Keratinocyte (primary cell): Measurements from ENCODE around the gene NEK6. TPM values are rescaled to one million over a fixed set of nuclear protein-coding genes. Genes with fewer than 3 reads are reported as not detected.

Source experiments
- DNase-seq: peaks from one replicate; pipeline ENCODE4 v3.0.0-alpha.2; 2011; ENCODE audit warnings: low read depth, missing footprints, low spot score
- FAIRE-seq: peaks from 2 replicates; lab custom pipeline; 2011; peaks lifted over from hg19 to GRCh38; lab: Jason Lieb, UNC
- H2AFZ ChIP-seq: 2 replicates; pipeline ENCODE4 v1.6.0; 2012; ENCODE audit warnings: low read length, control low read depth, inconsistent platforms; ENCODE audit not compliant: control insufficient read depth
- H3K27ac ChIP-seq: 2 replicates; pipeline ENCODE4 v1.5.1; 2011; ENCODE audit warnings: low read length; ENCODE audit not compliant: control insufficient read depth, insufficient read depth
- H3K27me3 ChIP-seq: 3 replicates; pipeline ENCODE4 v1.6.0; 2011; ENCODE audit warnings: low read length; ENCODE audit not compliant: control insufficient read depth, insufficient read depth; ENCODE audit errors: extremely low read depth
- H3K36me3 ChIP-seq, 2 experiments: 2 replicates in 1 of 2; 3 replicates in 1 of 2; pipeline ENCODE4 v1.5.1; 2011; ENCODE audit warnings: low read length in 2 of 2, mild to moderate bottlenecking in 1 of 2; ENCODE audit not compliant: control insufficient read depth in 2 of 2, insufficient read depth in 2 of 2; ENCODE audit errors: extremely low read depth in 1 of 2
- H3K4me1 ChIP-seq: 3 replicates; pipeline ENCODE4 v1.5.1; 2011; ENCODE audit warnings: low read length; ENCODE audit not compliant: control insufficient read depth, insufficient read depth; ENCODE audit errors: extremely low read depth
- H3K4me2 ChIP-seq: 3 replicates; pipeline ENCODE4 v1.6.0; 2011; ENCODE audit warnings: low read depth, low read length; ENCODE audit not compliant: control insufficient read depth, insufficient read depth; ENCODE audit errors: extremely low read depth
- H3K4me3 ChIP-seq, 3 experiments: fragments of 200-600 bp in 1 of 3; sonication (generic) in 1 of 3; 2 replicates in 2 of 3; 3 replicates in 1 of 3; pipeline ENCODE4 v1.5.1; 2011 to 2016; ENCODE audit warnings: low read length in 3 of 3, mild to moderate bottlenecking in 3 of 3, control low read depth in 2 of 3, inconsistent platforms in 1 of 3, low read depth in 1 of 3, mixed read lengths in 1 of 3, mixed run types in 1 of 3, moderate library complexity in 1 of 3; ENCODE audit not compliant: control insufficient read depth in 2 of 3, insufficient read depth in 2 of 3; ENCODE audit errors: extremely low read depth in 1 of 3
- H3K79me2 ChIP-seq: 2 replicates; pipeline ENCODE4 v1.6.0; 2012; ENCODE audit warnings: low read length; ENCODE audit not compliant: control insufficient read depth, insufficient read depth
- H3K9ac ChIP-seq: 3 replicates; pipeline ENCODE4 v1.6.0; 2011; ENCODE audit warnings: low read length; ENCODE audit not compliant: control insufficient read depth, insufficient read depth; ENCODE audit errors: extremely low read depth
- H3K9me1 ChIP-seq: 3 replicates; pipeline ENCODE4 v1.6.0; 2011; ENCODE audit warnings: low read length; ENCODE audit not compliant: control insufficient read depth, insufficient read depth; ENCODE audit errors: extremely low read depth
- H3K9me3 ChIP-seq: 2 replicates; pipeline ENCODE4 v1.5.1; 2012; ENCODE audit warnings: low read depth, low read length; ENCODE audit not compliant: control insufficient read depth
- H4K20me1 ChIP-seq: 3 replicates; pipeline ENCODE4 v1.6.0; 2011; ENCODE audit warnings: low read length; ENCODE audit not compliant: control insufficient read depth, insufficient read depth; ENCODE audit errors: extremely low read depth
- EZH2 ChIP-seq: IDR thresholded peaks from one replicate; pipeline ENCODE4 v1.6.1; 2012; ENCODE audit warnings: inconsistent platforms, mild to moderate bottlenecking, low read length, moderate library complexity
- dilution Hi-C: fragments of 300-500 bp; cut with MboI; formaldehyde crosslinking; loops from one replicate; pipeline ENCODE4 v1.7.0; 2020; ENCODE audit warnings: low sequenced_read_pairs; ENCODE audit not compliant: extremely low pct_ligation_motif_present
- polyA plus RNA-seq, 5 experiments: library from polyadenylated mRNA; depleted of rRNA in 3 of 5; stranded (reverse) in 3 of 5; stranded (forward) in 1 of 5; unstranded in 1 of 5; fragments of >200 nt; gene quantifications; 1 replicate in 1 of 5; 2 replicates in 3 of 5; 3 replicates in 1 of 5; pipeline versions ENCODE4 v1.2.1 to v1.2.3, GENCODE V29; 2011 to 2012; ENCODE audit warnings: missing spikeins in 2 of 5, low read depth in 1 of 5, low replicate concordance in 1 of 5
- TF ChIP-seq, protein P1 (sequence below), 3 experiments: IDR thresholded peaks in 1 of 3; conservative IDR thresholded peaks in 1 of 3; optimal IDR thresholded peaks in 1 of 3; 2 replicates in 2 of 3; 3 replicates in 1 of 3; pipeline versions ENCODE3 to v1.5.1; 2011; ENCODE audit warnings: low read length in 3 of 3, mild to moderate bottlenecking in 3 of 3, moderate library complexity in 2 of 3, control low read depth in 1 of 3, inconsistent platforms in 1 of 3; ENCODE audit not compliant: insufficient read depth in 2 of 3; ENCODE audit errors: extremely low read depth in 1 of 3

Gene NEK6
- polyA plus RNA-seq, 1 donor (not counting 4 experiments of a cell fraction or from before 2014, with no cell fraction given): 56.4 TPM

DNA sequence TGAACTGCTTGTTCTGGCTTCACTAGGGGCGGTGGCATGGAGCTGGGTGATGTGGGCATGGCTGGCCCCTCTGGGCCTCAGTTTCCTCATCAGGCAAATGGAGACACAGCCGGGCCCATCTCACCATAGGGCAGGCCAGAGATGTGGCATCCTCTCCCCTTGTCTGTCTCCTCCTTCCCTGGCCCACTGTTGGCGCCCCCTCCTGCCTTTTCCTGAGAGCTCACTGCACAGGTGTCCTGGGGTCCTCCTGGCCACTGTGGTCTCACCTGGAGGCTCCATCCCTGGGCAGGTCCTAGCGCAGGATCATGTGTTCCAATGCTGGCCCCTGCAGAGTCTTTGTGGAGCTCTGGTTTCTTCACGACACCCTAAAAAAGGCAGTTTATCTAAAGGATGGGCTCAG, 53.5 kb downstream of the NEK6 start:
- Histone ChIP-seq H4K20me1 (no peaks in the 10 kb centered on the region), H3K4me1 (peaks cover 22% of the 10 kb centered on the region), H3K4me2 (no peak overlapping the region), H3K36me3 (peaks cover 14 to 43% of the 10 kb centered on the region in 2 experiments), H3K9me1 (no peaks in the 10 kb centered on the region), H3K9ac (no peak overlapping the region), H2AFZ (no peak overlapping the region), H3K9me3 (no peaks in the 10 kb centered on the region), H3K4me3 (no peak overlapping the region), H3K27me3 (no peaks in the 10 kb centered on the region), H3K27ac (no peak overlapping the region), H3K79me2 (peaks cover 25% of the 10 kb centered on the region)
- dilution Hi-C loops: loop anchor here (25.0 kb wide), 1 partner anchor 199 kb away; no protein-coding TSS in a partner anchor
- TF ChIP-seq, protein P1, sequence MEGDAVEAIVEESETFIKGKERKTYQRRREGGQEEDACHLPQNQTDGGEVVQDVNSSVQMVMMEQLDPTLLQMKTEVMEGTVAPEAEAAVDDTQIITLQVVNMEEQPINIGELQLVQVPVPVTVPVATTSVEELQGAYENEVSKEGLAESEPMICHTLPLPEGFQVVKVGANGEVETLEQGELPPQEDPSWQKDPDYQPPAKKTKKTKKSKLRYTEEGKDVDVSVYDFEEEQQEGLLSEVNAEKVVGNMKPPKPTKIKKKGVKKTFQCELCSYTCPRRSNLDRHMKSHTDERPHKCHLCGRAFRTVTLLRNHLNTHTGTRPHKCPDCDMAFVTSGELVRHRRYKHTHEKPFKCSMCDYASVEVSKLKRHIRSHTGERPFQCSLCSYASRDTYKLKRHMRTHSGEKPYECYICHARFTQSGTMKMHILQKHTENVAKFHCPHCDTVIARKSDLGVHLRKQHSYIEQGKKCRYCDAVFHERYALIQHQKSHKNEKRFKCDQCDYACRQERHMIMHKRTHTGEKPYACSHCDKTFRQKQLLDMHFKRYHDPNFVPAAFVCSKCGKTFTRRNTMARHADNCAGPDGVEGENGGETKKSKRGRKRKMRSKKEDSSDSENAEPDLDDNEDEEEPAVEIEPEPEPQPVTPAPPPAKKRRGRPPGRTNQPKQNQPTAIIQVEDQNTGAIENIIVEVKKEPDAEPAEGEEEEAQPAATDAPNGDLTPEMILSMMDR (optimal IDR thresholded peaks at IDR 0.05 in 1 of 3, IDR thresholded peaks at IDR 0.05 in 1 of 3, conservative IDR thresholded peaks at IDR 0.05 in 1 of 3; ENCODE audit: extremely low read depth in 1 of 3, insufficient read depth in 2 of 3, low read length in 3 of 3): peak in 1 of 3 experiments; percentile 27
- TF ChIP-seq EZH2: no peak
- FAIRE-seq: no peak
- no peak for DNase-seq

- Histone ChIP-seq H3K4me2 (no peak overlapping the region), H3K36me3 (peaks cover 21 to 43% of the 10 kb centered on the region in 2 experiments), H3K4me3 (no peak overlapping the region), H3K9me1 (no peaks in the 10 kb centered on the region), H3K27me3 (no peaks in the 10 kb centered on the region), H3K9ac (no peak overlapping the region), H4K20me1 (no peaks in the 10 kb centered on the region), H3K79me2 (peaks cover 20% of the 10 kb centered on the region), H2AFZ (no peak overlapping the region), H3K4me1 (peaks cover 16% of the 10 kb centered on the region), H3K9me3 (no peaks in the 10 kb centered on the region), H3K27ac (no peak overlapping the region)
- no peak for TF ChIP-seq EZH2
- TF ChIP-seq, protein P1 (optimal IDR thresholded peaks at IDR 0.05 in 1 of 3, IDR thresholded peaks at IDR 0.05 in 1 of 3, conservative IDR thresholded peaks at IDR 0.05 in 1 of 3; ENCODE audit: extremely low read depth in 1 of 3, insufficient read depth in 2 of 3, low read length in 3 of 3): peak in 2 of 3 experiments; percentile 4 to 12
- FAIRE-seq: no peak
- DNase-seq: no peak
- dilution Hi-C loops: loop anchor here (25.0 kb wide), 1 partner anchor 200 kb away; no protein-coding TSS in a partner anchor
Observed at GRCh38 chr9:124312290-124313265, 54.8 kb downstream of the NEK6 start.
